H9 (cell line): ENCODE data around the gene HNF1B. TPM values are rescaled to one million over a fixed set of nuclear protein-coding genes. Genes with fewer than 3 reads are reported as not detected.

Experiments used
- DNase-seq: peaks from one replicate; pipeline ENCODE4 v3.0.0-alpha.2; 2017
- H2AFZ ChIP-seq: one replicate; pipeline ENCODE4 v1.6.1; 2013; ENCODE audit warnings: mild to moderate bottlenecking, low read length, control low read depth, moderate library complexity
- H2AK5ac ChIP-seq: 2 replicates; pipeline ENCODE4 v1.6.1; 2013; ENCODE audit warnings: low read length, control low read depth, mixed read lengths; ENCODE audit not compliant: insufficient read length
- H2BK120ac ChIP-seq: one replicate; pipeline ENCODE4 v1.6.1; 2013; ENCODE audit warnings: low read depth, mild to moderate bottlenecking, low read length, control low read depth, inconsistent platforms; ENCODE audit not compliant: poor library complexity, severe bottlenecking
- H2BK12ac ChIP-seq: 2 replicates; pipeline ENCODE4 v1.6.1; 2013; ENCODE audit warnings: low read length, control low read depth, mixed read lengths, low read depth; ENCODE audit not compliant: insufficient read length
- H2BK15ac ChIP-seq: 2 replicates; pipeline ENCODE4 v1.6.1; 2013; ENCODE audit warnings: low read depth, low read length, control low read depth
- H2BK20ac ChIP-seq: one replicate; pipeline ENCODE4 v1.6.1; 2013; ENCODE audit warnings: low read depth, mild to moderate bottlenecking, low read length, control low read depth, inconsistent platforms; ENCODE audit not compliant: poor library complexity, severe bottlenecking
- H2BK5ac ChIP-seq: 2 replicates; pipeline ENCODE4 v1.6.1; 2013; ENCODE audit warnings: low read length, control low read depth, mixed read lengths; ENCODE audit not compliant: insufficient read length
- H3K14ac ChIP-seq: 2 replicates; pipeline ENCODE4 v1.6.1; 2013; ENCODE audit warnings: low read length, control low read depth; ENCODE audit not compliant: insufficient read depth
- H3K18ac ChIP-seq: 2 replicates; pipeline ENCODE4 v1.6.1; 2013; ENCODE audit warnings: low read depth, mild to moderate bottlenecking, mixed read lengths, low read length, control low read depth; ENCODE audit not compliant: insufficient read length
- H3K23ac ChIP-seq: 2 replicates; pipeline ENCODE4 v1.6.1; 2013; ENCODE audit warnings: low read length, control low read depth, mixed read lengths, low read depth; ENCODE audit not compliant: insufficient read length
- H3K23me2 ChIP-seq: 2 replicates; pipeline ENCODE4 v1.6.1; 2013; ENCODE audit warnings: low read depth, mild to moderate bottlenecking, mixed read lengths, low read length, control low read depth; ENCODE audit not compliant: insufficient read length, poor library complexity, severe bottlenecking
- H3K27ac ChIP-seq: 2 replicates; pipeline ENCODE4 v1.5.1; 2013; ENCODE audit warnings: low read length, control low read depth, mixed read lengths, low read depth; ENCODE audit not compliant: insufficient read length
- H3K27me3 ChIP-seq: 2 replicates; pipeline ENCODE4 v1.6.1; 2013; ENCODE audit warnings: low read length, control low read depth, inconsistent platforms; ENCODE audit not compliant: insufficient read depth
- H3K4ac ChIP-seq: 2 replicates; pipeline ENCODE4 v1.6.1; 2013; ENCODE audit warnings: low read depth, mild to moderate bottlenecking, control low read depth, inconsistent platforms, low read length, moderate library complexity
- H3K4me1 ChIP-seq: 2 replicates; pipeline ENCODE4 v1.6.1; 2013; ENCODE audit warnings: low read length, control low read depth, inconsistent platforms; ENCODE audit not compliant: insufficient read depth
- H3K4me2 ChIP-seq: 2 replicates; pipeline ENCODE4 v1.6.1; 2013; ENCODE audit warnings: low read length, control low read depth, mixed read lengths; ENCODE audit not compliant: insufficient read length, insufficient read depth
- H3K56ac ChIP-seq: 2 replicates; pipeline ENCODE4 v1.6.1; 2013; ENCODE audit warnings: low read depth, mild to moderate bottlenecking, mixed read lengths, low read length, control low read depth; ENCODE audit not compliant: insufficient read length
- H3K79me1 ChIP-seq: 2 replicates; pipeline ENCODE4 v1.6.1; 2013; ENCODE audit warnings: low read depth, mild to moderate bottlenecking, moderate library complexity, low read length, control low read depth, inconsistent platforms; ENCODE audit not compliant: insufficient read depth, poor library complexity, severe bottlenecking
- H3K79me2 ChIP-seq: 2 replicates; pipeline ENCODE4 v1.6.1; 2013; ENCODE audit warnings: low read length, control low read depth, inconsistent platforms; ENCODE audit not compliant: insufficient read depth
- H3K9ac ChIP-seq: 2 replicates; pipeline ENCODE4 v1.6.1; 2013; ENCODE audit warnings: low read length, control low read depth, mixed read lengths; ENCODE audit not compliant: insufficient read length; ENCODE audit errors: extremely low read depth
- H3K9me3 ChIP-seq: one replicate; pipeline ENCODE4 v1.6.1; 2013; ENCODE audit warnings: low read depth, low read length, inconsistent platforms; ENCODE audit not compliant: control insufficient read depth
- H3T11ph ChIP-seq: one replicate; pipeline ENCODE4 v1.6.1; 2013; ENCODE audit warnings: mild to moderate bottlenecking, low read length, control low read depth, inconsistent platforms
- H4K20me1 ChIP-seq: one replicate; pipeline ENCODE4 v1.6.1; 2013; ENCODE audit not compliant: control insufficient read depth, insufficient read length, insufficient read depth
- H4K5ac ChIP-seq: 2 replicates; pipeline ENCODE4 v1.6.1; 2013; ENCODE audit warnings: low read depth, mild to moderate bottlenecking, mixed read lengths, low read length, control low read depth; ENCODE audit not compliant: insufficient read length
- H4K8ac ChIP-seq: replicated peaks from 2 replicates; pipeline ENCODE4 v1.6.1; 2013; ENCODE audit warnings: low read length, control low read depth, mixed read lengths, low read depth; ENCODE audit not compliant: insufficient read length
- H4K91ac ChIP-seq: 2 replicates; pipeline ENCODE4 v1.6.1; 2013; ENCODE audit warnings: low read depth, mild to moderate bottlenecking, moderate library complexity, mixed read lengths, low read length, control low read depth; ENCODE audit not compliant: insufficient read length
- H3K27ac Mint-ChIP-seq, 3 experiments: 2 replicates in 2 of 3; 3 replicates in 1 of 3; pipeline ENCODE4 v1.8.0; 2020 to 2021; ENCODE audit warnings: mixed read lengths in 3 of 3, mild to moderate bottlenecking in 1 of 3, moderate library complexity in 1 of 3
- H3K27me3 Mint-ChIP-seq: 2 replicates; pipeline ENCODE4 v1.8.0; 2021; ENCODE audit warnings: low read depth, mild to moderate bottlenecking, moderate library complexity, mixed read lengths
- H3K36me3 Mint-ChIP-seq, 3 experiments: 2 replicates in 2 of 3; 3 replicates in 1 of 3; pipeline ENCODE4 v1.8.0; 2020 to 2021; ENCODE audit warnings: low read depth in 3 of 3, mixed read lengths in 3 of 3; ENCODE audit not compliant: insufficient read depth in 1 of 3
- H3K4me1 Mint-ChIP-seq, 2 experiments: 2 replicates each; pipeline ENCODE4 v1.8.0; 2020; ENCODE audit warnings: mixed read lengths in 2 of 2
- H3K4me3 Mint-ChIP-seq, 2 experiments: 2 replicates in 1 of 2; 3 replicates in 1 of 2; pipeline ENCODE4 v1.8.0; 2020 to 2021; ENCODE audit warnings: mild to moderate bottlenecking in 2 of 2, mixed read lengths in 2 of 2, moderate library complexity in 1 of 2
- H3K9me3 Mint-ChIP-seq, 2 experiments: 2 replicates in 1 of 2; 3 replicates in 1 of 2; pipeline ENCODE4 v1.8.0; 2020; ENCODE audit warnings: mild to moderate bottlenecking in 2 of 2, mixed read lengths in 2 of 2, moderate library complexity in 1 of 2
- CTCF ChIP-seq: fragments of 200-600 bp; sonication (generic); conservative IDR thresholded peaks from 3 replicates; pipeline ENCODE4 v1.8.0; 2021; ENCODE audit warnings: antibody characterized with exemption, mild to moderate bottlenecking
- WGBS: extraction: QIAGEN DNeasy Blood & Tissue Kit; methylation state at CpG from one replicate; pipeline ENCODE4 v1.1.7; 2013; ENCODE audit warnings: missing lambda C conversion rate, low lambda C conversion rate, mixed read lengths; ENCODE audit not compliant: insufficient read length; ENCODE audit errors: extremely low coverage; 5-methylcytosine and 5-hydroxymethylcytosine counted together
- total RNA-seq: library from RNA; stranded (reverse); gene quantifications from 2 replicates; pipeline ENCODE4 v1.2.1, GENCODE V29; 2021

HNF1B gene
- total RNA-seq, 1 experiment from 2014 or later, result not detected

DNA sequence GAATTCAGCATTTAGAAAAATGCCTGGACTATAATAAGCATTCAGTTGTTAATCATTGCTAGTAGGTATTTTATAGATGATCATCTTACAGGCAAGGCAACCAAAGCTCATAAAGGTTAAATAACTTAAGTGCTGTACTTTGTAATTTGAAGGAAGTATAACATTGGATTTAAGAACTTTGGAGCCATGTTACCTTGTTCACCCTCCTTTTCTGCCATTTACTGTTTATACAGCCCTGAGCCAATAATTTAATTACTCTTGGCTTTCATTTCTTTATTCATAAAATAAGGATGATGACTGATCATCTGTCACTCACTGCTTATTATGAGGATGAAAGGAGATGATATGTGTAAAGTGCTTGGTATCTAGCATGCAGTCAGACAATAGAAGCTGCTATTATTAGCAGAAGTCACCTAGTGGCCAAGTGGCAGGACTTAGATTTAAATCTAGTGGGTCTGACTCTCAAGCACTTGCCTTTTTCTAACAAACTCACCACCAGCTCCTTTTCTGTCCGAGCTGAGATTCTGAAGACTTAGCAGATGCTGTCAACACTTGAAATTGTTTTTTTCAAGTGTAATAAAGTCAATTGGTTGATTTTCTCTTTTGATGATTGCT, 83.4 kb downstream of the HNF1B start:
- no peak for DNase-seq
- Histone ChIP-seq H4K91ac (no peak overlapping the region), H2BK120ac (no peak overlapping the region), H2BK15ac (no peak overlapping the region), H2BK20ac (no peak overlapping the region), H3K14ac (no peak overlapping the region), H3K9me3 (no peaks in the 10 kb centered on the region), H3T11ph (no peak overlapping the region), H3K79me2 (no peaks in the 10 kb centered on the region), H4K20me1 (no peaks in the 10 kb centered on the region), H2BK5ac (no peak overlapping the region), H3K56ac (no peak overlapping the region), H3K27me3 (no peaks in the 10 kb centered on the region), H3K27ac (no peak overlapping the region), H3K4ac (no peak overlapping the region), H3K23me2 (no peaks in the 10 kb centered on the region), H2AK5ac (no peak overlapping the region), H4K5ac (no peak overlapping the region), H3K9ac (no peak overlapping the region), H3K4me2 (no peak overlapping the region), H2BK12ac (no peak overlapping the region), H3K4me1 (0 out of 2 replicates have a peak, but pooled peaks cover 3% of the 10 kb centered on the region), H3K79me1 (no peaks in the 10 kb centered on the region), H4K8ac (no peak overlapping the region), H3K18ac (no peak overlapping the region), H3K23ac (no peak overlapping the region), H2AFZ (no peak overlapping the region)
- Mint-ChIP-seq H3K27ac (no peak overlapping the region), H3K36me3 (no peaks in the 10 kb centered on the region), H3K9me3 (no peaks in the 10 kb centered on the region), H3K4me3 (no peak overlapping the region), H3K27me3 (peaks cover 1% of the 10 kb centered on the region), H3K4me1 (peaks cover 16 to 24% of the 10 kb centered on the region in 2 experiments)
- peak; percentile 45; the same call in 2 of the 3 replicates for TF ChIP-seq CTCF
- no CpG with 5 or more reads among the region's 1 CpG for WGBS
